Peyer's patch (tissue), 4 donors: ENCODE measurements around the gene CASKIN2. TPM values are rescaled to one million over a fixed set of nuclear protein-coding genes. Genes with fewer than 3 reads are reported as not detected.

ENCODE experiments used
- DNase-seq, 3 donors: peaks; one replicate each; pipeline ENCODE4 v3.0.0-alpha.2; 2017 to 2019
- H3K27ac ChIP-seq, 4 donors: fragments of 200-600 bp; sonication (generic); one replicate each; pipeline ENCODE4 v1.5.1; 2016 to 2019
- H3K27me3 ChIP-seq, 2 donors: fragments of 200-600 bp; sonication (generic); one replicate each; pipeline ENCODE4 v1.5.1; 2019
- H3K36me3 ChIP-seq, 3 donors: fragments of 200-600 bp; sonication (generic); one replicate each; pipeline ENCODE4 v1.5.1; 2016 to 2019
- H3K4me1 ChIP-seq, 4 donors: fragments of 200-600 bp; sonication (generic); one replicate each; pipeline ENCODE4 v1.5.1; 2016 to 2019
- H3K4me3 ChIP-seq, 4 donors: fragments of 200-600 bp; sonication (generic); 1 replicate in 3 of 4; 2 replicates in 1 of 4; pipeline ENCODE4 v1.5.1; 2016 to 2019; ENCODE audit warnings: mild to moderate bottlenecking in 1 of 4
- H3K9me3 ChIP-seq, 4 donors: fragments of 200-600 bp; sonication (generic); one replicate each; pipeline ENCODE4 v1.5.1; 2016 to 2019; ENCODE audit warnings: mild to moderate bottlenecking in 1 of 4
- CTCF ChIP-seq, 6 experiments: fragments of 450-650 bp in 4 of 6; fragments of 200-600 bp in 2 of 6; sonication (generic) in 1 of 6; IDR thresholded peaks; one replicate each; pipeline ENCODE4 v1.5.1; 2017 to 2019; ENCODE audit warnings: antibody characterized with exemption in 6 of 6, mild to moderate bottlenecking in 3 of 6, moderate library complexity in 1 of 6
- POLR2A ChIP-seq, 2 donors: fragments of 450-650 bp; IDR thresholded peaks; one replicate each; pipeline ENCODE4 v1.5.1; 2017; ENCODE audit warnings: antibody characterized with exemption in 2 of 2, mild to moderate bottlenecking in 2 of 2, moderate library complexity in 2 of 2
- total RNA-seq, 4 donors: library from RNA; depleted of rRNA; stranded (reverse); fragments of >200 nt; gene quantifications; one replicate each; pipeline ENCODE4 v1.1.0, GENCODE V29; 2016

The CASKIN2 gene
- total RNA-seq, 4 donors from 2014 or later = 12.4 to 24.0 (median 17.3) TPM

- Histone ChIP-seq H3K27me3 (no peaks in the 10 kb centered on the region), H3K4me1 (peaks cover 3 to 62% (median 21%) of the 10 kb centered on the region in 4 donors), H3K27ac (peak overlapping the region in 1 of 4 donors; percentile 88), H3K4me3 (peak overlapping the region in 2 of 4 donors; percentile 86 to 94), H3K9me3 (no peaks in the 10 kb centered on the region), H3K36me3 (peaks cover 0 to 2% (median 0%) of the 10 kb centered on the region in 3 donors)
- DNase-seq = no peak
- TF ChIP-seq POLR2A (IDR thresholded peaks at IDR 0.05) = no peak
- TF ChIP-seq CTCF (IDR thresholded peaks at IDR 0.05) = no peak
Measured at GRCh38 chr17:75513641-75514000, 1.7 kb downstream of the CASKIN2 start.

DNA sequence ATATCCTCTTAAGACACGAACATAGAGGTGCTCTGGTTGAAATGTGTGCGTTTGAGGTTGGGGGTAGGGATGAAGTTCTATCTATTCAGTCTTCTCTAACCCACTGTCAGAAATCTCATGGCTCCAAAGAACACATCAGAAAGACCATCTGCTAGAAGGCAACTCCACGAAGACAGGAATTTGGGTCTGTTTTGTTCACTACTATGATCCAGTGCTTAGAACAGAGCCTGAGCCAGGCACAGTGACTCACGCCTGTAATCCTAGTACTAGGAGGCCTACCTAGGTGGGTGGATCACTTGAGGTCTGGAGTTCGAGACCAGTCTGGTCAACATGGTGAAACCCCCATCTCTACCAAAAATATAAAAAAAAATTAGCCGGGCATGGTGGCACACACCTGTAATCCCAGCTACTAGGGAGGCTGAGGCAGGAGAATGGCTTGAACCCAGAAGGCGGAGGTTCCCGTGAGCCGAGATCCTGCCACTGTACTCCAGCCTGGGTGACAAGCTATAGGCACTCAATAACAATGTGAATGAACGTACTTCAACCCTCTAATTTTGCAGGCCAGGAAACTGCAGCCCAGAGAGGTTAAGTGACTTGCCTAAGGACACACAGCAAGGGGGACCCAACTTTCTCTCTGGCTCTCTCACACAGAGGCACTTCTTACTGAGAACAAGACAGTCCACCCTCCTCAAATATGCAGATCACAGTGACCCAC is 2.3 kb downstream of the CASKIN2 start:
- Histone ChIP-seq H3K36me3 (peaks cover 0 to 2% (median 0%) of the 10 kb centered on the region in 3 donors), H3K4me1 (peaks cover 3 to 58% (median 17%) of the 10 kb centered on the region in 4 donors), H3K4me3 (peak overlapping the region in 2 of 4 donors; percentile 86 to 94), H3K9me3 (no peaks in the 10 kb centered on the region), H3K27ac (peak overlapping the region in 1 of 4 donors; percentile 88), H3K27me3 (no peaks in the 10 kb centered on the region)
- DNase-seq = no peak
- TF ChIP-seq POLR2A (IDR thresholded peaks at IDR 0.05) = no peak
- TF ChIP-seq CTCF (IDR thresholded peaks at IDR 0.05) = no peak

DNA sequence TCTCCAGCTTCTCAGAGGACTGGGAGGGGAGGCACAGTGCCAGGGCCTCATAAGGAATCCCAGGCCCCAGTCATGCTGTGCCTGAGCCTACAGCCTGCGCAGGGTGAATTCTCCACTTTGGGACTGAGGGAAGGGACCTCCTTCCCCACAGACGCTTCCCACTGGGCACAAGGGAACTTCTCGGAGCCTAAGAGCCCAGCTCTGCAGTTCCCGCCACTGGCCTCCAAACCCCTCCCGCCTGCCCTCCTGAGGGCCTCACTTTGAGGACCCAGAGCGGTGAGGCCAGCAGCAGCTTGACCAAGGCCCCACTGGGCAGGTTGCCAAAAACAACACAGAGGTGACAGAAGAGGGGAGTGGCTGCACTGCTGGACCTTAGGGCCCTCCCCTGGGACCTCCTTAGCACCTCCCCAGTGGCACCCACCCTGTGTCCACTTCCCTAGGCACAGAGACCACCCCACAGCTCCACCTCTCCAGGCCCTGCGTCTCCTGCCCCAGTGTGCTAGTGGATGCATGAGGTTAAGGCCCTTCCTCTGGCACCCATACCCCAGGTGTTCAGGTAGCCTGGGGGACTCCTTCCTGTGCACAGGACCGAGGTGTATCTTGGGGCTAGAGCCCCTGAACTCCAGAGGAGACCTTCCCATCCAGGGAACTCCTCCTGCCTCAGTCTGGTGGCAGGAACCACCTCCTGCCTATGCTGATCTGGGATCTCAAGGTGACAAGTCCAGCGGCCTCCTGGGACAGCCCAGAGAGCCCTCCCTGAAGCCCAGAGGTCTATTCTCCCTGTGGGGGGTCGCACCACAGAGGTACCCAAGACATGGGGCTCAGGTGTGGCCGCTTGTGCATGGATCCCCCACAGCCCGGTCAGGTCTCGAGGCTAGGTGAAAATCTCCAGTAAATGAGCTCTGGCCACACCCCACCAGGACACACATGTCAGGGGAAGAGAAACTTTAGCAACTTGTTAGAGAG is 3.4 kb downstream of the CASKIN2 start:
- TF ChIP-seq CTCF (IDR thresholded peaks at IDR 0.05) (no peak), POLR2A (IDR thresholded peaks at IDR 0.05) (no peak)
- no peak for DNase-seq
- Histone ChIP-seq H3K9me3 (no peaks in the 10 kb centered on the region), H3K27ac (peak overlapping the region in 2 of 4 donors; percentile 10 to 16), H3K4me1 (peaks cover 0 to 46% (median 7%) of the 10 kb centered on the region in 4 donors), H3K36me3 (peaks cover 0 to 13% (median 0%) of the 10 kb centered on the region in 3 donors), H3K27me3 (no peaks in the 10 kb centered on the region), H3K4me3 (peak overlapping the region in 2 of 4 donors; percentile 9 to 19)

GRCh38 chr17:75511270-75511609 is 4.1 kb downstream of the CASKIN2 start:
- DNase-seq = no peak
- H3K9me3 ChIP-seq = no peaks in the 10 kb centered on the region
- H3K36me3 ChIP-seq = peaks cover 0 to 20% (median 0%) of the 10 kb centered on the region in 3 donors
- H3K4me1 ChIP-seq = peaks cover 0 to 46% (median 7%) of the 10 kb centered on the region in 4 donors
- H3K27me3 ChIP-seq = no peaks in the 10 kb centered on the region
- H3K27ac ChIP-seq = peak overlapping the region in 1 of 4 donors; percentile 10
- H3K4me3 ChIP-seq = no peak overlapping the region
- no peak for TF ChIP-seq POLR2A (IDR thresholded peaks at IDR 0.05)
- no peak for TF ChIP-seq CTCF (IDR thresholded peaks at IDR 0.05)

DNA sequence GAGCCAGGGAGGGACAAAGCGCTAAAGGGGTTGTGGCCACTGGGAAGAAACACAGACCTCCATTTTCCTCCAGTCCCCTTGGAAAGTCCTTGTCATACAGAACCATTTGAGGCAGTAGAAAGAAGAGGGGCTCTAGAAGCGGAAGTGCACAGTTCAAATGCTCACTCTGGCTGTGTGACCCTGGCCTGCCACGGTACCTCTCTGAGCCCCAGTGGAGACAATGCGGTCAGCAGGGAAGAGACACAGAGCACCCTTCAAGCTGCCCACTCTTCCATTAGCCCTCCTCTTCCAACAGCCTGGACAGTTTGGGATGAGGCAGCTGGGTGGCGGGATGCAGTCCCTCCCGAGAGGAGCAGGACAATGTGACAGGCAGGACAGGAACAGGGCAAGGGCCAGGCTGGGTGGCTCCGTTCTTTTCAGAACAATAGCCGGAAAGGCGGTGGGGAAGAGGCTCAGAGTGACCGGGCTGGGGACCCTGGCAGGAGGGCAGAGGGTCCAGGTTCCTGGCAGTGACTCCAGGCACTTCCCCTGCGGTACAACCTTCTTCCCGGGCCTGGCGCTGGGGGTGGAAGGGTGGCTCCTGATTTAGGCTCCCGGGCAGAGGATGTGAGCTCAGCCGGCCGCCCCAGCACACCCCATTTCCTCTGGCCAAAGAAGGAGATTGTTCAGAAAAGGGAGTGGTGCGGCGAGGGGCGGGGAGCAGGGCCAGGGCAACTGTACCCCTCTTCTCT is 5.6 kb downstream of the CASKIN2 start:
- H3K4me3 ChIP-seq = no peak overlapping the region
- peak overlapping the region in 3 of 4 donors; percentile 36 to 62 (median 61) for H3K27ac ChIP-seq

More for the DNA sequence above, 5.6 kb downstream of the CASKIN2 start:
- H3K36me3 ChIP-seq = peaks cover 0 to 35% (median 0%) of the 10 kb centered on the region in 3 donors
- peaks cover 0 to 49% (median 2%) of the 10 kb centered on the region in 4 donors for H3K4me1 ChIP-seq
- no peaks in the 10 kb centered on the region for H3K27me3 ChIP-seq
- TF ChIP-seq POLR2A (IDR thresholded peaks at IDR 0.05) = peak in 1 of 2 donors; percentile 13
- TF ChIP-seq CTCF (IDR thresholded peaks at IDR 0.05) = no peak
- no peak for DNase-seq
- H3K9me3 ChIP-seq = no peaks in the 10 kb centered on the region
